GM19438 (cell line): ENCODE results near the gene EPM2A.

Experiments
- ATAC-seq: cut with Tn5 transposase; IDR thresholded peaks from one replicate; pipeline ENCODE4 v1.9.1; 2021; ENCODE audit warnings: low read depth; ENCODE audit not compliant: unreplicated experiment

The EPM2A gene

DNA sequence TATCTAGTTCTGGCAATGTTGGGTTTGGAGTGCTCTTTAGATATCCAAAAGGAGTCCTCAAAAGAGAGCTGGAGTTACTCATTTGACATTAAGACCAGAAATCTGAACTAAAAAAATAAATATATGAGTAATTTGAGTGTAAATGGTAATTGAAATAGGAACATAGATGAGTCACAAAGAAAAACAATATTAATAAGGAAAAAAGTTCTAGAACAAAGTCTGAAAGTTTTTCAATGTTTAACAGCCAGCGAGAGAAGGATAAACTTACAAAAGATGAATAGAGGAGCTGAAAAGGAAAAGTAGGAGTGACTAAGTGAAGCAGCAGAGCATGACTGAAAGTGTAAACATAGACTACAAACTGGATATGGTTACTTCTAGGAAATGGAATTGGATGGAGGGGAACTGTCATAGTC, 46.8 kb downstream of the EPM2A start:
- no peak for ATAC-seq

DNA sequence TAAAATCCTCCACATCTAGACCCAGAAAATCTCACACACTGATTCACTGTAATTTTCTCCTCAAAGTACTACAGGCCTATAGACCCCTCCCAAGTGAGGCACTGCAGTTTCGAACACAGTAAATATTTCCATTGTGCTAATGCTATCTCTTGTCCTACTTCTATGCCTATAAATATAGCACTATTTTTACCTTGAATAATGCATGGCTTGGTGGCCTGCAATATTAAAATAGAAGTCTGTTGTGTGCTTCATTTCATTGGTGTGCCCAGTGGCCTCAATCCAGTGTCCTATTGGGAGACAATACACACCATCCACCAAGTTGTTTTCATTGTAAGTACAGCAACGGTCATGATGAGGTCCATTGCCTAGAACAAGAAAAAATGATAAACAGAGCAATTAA, 49.4 kb downstream of the EPM2A start:
- no peak for ATAC-seq

DNA sequence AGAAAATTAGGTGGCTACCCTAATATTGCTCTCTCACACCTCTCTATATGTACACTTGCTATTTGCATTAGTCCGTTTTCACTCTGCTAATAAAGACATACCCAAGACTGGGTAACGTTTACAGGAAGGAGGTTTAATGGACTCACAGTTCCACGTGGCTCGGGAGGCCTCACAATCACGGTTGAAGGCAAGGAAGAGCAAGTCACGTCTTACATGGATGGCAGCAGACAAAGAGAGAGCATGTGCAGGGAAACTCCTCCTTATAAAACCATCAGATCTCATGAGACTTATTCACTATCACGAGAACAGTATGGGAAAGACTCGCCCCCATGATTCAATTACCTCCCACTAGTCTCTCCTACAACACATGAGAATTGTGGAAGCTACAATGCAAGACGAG, 53.4 kb downstream of the EPM2A start:
- no peak for ATAC-seq

DNA sequence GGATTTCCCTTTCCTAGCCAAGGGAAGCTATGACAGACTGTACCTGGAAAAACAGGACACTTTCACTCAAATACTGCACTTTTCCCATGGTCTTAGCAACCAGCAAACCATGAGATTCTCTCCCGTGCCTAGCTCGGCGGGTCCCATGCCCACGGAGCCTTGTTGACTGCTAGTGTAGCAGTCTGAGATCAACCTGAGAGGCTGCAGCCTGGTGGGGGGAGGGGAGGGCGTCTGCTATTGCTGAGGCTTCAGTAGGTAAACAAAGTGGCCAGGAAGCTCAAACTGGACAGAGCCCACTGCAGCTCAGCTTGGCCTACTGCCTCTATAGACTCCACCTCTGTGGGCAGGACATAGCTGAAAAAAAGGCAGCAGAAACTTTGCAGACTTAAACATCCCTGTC, 61.8 kb downstream of the EPM2A start:
- no peak for ATAC-seq

DNA sequence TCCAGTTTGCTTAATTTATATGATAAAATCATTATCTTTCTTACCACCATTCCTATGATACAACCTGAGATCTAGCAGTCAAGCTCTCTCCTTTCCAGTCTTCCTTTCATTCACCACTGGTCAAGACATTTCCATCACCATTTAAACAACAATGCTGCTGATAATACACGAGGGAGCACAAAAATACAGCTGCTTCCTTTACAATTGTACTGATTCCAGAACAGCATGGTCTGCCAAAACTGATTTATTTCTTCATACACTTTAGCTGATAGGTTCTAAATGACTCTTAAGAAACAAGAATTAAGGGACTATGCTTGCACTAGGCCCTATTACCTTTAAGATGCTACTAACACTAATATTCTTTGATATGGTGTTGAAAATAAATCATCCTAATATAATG, 65.0 kb downstream of the EPM2A start:
- no peak for ATAC-seq

DNA sequence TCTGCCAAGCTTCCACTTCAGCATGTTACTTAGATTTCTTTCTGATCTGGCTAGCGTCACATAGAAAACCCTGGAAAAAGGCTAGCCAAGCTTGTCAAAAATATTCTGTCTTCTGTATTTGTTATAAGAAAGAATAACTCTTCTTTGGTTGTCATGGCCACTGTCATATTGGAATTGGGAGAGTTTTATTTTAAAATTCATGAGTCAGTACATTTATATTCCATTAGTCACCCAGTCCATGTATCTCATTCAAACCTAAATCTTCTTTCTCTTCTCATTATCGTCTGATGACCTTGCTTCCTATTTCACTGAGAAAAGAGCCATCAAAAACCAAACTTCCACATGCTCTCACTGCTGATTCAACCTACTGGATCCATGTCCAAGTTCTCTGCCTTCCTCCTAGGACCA, 65.7 kb downstream of the EPM2A start:
- ATAC-seq: no peak

DNA sequence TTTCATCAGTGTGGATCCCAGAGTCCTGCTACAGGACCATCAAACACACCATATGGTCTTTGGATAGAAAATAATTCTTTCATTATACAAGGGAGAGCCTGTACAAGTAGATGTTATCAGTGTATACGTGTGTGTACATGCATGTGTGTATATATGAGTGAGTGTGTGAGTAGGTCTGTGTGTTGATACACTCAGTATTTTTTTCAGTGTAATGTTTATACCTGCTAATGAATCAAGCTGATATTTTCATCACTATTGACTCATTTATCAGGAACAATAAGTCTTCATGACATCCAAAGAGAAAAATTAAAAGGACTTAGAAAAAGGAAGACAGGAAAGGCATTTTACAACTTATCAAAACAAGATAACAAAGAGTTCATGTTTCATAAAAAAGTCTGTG, 66.5 kb downstream of the EPM2A start:
- ATAC-seq: no peak

DNA sequence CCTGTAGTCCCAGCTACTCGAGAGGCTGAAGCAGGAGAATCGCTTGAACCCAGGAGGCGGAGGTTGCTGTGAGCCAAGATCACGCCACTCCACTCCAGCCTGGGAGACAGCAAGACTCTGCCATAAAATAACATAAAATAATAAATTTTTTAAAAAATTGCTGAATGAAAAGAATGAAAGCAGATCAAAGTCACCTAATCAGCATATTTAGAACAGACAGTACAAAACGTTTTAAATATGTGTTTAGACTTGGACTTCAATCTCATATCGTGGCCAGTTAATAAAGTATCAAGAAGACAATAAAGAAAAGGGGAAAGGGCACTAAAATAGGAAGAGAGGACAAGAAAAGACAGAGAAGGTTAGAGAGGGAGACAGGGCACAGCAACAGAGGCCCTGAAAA, 74.6 kb downstream of the EPM2A start:
- ATAC-seq: no peak

DNA sequence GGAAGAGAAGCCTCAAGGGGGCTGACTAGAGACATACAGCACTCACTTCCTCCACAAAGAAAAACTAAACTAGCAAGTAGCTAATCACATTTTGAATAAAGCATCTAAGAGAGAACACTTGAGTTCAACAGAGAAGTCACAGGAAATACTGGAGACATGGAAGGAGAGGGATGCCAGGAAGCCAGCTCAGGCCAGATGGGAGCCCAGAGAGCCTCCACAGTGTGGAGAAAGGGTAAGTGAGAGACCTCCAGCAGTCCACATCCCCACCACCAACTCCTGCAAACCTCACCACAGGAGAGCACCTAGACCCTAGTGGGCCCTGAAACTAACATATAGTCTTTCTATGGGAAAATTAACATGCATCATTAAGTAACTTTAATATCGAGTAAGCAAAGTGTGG, 79.2 kb downstream of the EPM2A start:
- no peak for ATAC-seq

DNA sequence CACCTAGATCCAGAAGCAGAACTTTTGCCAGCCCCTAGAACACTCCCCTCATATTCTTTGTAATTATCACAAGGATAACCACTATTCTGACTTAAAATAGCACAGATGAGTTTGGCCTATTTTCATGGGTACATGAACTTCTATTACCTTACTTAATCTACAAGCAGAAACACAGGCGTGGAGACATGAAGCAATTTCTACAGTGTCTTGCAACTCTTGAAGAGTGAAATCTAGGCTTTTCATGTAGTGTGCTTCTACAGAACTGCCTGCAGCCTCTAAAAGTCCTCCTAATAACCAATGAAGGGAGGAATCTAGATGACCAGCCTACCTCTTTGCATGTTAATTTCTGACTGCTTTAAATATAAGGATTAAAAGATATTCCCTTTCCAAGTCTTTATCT, 82.7 kb downstream of the EPM2A start:
- ATAC-seq: no peak

DNA sequence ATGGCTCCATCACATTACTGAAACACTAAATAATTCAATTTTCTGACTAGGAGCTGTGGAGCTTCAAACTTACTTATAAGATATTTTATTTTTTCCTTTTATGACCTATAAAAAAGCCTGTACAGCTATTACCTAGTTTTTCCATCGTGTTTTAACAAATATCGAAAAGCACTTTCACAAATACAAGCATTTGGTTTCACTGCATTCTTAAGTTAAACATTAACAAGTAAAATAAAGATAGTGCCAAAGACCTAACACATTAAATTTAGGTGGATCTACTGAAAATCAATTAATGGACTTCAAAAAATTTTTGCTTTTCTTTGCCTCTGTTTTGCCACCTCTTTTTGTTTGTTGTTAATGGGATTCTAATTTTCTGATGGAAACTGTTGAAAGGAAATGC, 83.3 kb downstream of the EPM2A start:
- no peak for ATAC-seq

DNA sequence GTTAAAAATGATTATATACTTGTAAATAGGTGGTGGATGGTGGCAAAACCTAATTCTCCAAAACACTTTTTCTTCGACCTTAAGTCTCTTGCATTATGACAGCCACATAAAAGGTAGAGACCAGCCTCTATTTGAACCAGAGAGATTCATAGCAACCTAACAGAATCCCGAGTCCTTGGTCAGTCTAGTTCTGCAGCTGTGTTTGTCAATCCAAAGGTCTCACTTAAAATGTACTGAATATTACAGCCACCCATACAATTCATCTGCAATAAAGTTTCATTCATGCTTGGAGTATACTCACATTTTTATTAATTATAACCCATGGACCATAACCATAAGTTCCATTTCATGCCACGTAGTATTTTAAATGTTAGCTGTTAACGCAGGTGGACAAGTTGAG, 87.2 kb downstream of the EPM2A start:
- no peak for ATAC-seq

DNA sequence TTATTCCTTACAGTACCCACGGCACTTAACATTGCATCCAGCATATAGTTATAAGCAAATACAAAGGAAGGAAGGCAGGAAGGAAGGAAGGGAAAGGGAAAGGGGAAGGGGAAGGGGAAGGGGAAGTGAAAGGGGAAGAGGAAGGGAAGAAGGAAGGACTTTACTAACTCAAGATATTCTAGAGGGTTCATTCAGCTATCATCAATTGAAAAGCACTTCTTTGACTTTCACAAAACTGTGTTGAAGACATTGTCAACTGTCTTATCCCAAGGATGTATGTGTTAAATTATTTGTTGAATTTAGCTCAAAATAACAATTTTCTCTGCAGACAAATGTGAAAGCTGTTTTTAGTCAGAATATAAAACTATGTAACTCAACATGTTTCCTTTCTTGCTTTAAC, 87.7 kb downstream of the EPM2A start:
- ATAC-seq: no peak

DNA sequence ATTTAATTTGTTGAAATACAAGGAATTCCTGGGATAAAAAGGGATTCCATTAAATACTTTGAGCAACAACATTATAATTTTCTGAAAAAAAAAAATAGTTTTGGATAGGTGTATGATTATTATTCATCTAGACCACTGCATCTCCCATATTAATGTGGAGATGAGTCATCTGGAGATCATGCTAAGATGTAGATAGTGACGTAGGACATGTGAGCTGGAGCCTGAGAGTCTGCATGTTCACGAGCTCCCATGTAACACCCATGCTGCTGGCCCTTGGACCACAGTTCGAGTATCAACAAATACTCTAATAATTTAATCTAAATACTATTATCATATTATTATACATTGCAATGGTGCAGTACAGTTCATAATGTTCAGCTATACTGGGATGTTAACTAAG, 91.6 kb downstream of the EPM2A start:
- no peak for ATAC-seq

DNA sequence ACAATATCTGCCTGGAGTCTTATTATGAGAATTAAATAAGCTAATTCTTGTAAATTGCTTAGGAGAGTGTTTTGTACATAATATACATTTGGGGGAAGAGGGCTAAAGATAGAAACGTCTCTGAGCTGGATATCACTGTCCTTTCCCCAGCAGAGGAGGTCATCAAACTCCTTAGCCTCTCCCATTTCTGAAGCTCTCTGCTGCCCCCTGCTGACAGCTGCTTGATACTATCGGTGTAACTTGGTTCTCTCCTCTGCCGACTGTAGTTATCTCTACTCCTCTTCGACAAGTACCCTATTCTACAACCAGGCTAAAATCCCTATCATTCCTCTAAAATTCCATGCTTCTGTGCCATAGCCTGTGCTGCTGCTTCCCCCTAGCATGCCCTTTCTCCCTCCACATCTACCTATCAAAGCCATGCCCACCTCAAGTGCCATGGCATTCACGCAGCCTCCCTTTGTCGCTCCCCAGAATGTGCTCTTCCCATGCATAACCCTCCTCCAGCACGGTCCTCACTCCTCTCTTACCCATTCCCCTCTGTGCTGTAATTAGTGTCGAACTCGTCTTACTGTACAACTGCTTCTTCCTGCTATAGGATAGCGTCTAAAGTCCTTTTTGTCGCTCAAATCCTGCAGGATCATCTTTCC, 101.2 kb downstream of the EPM2A start:
- peak; percentile 96 for ATAC-seq

DNA sequence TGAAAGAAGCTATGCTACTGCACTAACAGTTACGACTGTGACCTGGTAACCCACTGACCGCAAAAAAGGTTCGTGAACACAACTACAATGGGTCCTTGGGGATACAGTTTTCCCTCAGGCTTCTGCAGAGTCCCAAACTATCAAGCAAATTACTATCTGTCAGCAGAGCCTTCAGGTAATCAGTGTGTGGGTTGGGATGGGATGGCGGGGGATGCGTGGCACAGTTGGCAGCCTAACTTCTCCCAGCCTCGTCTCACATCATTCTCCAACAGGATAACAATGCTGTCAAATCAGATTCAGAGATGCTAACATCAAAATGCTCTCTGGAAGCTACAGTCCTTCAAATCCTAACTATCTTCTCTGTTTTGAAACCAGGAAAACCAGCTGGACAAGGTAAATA, 102.3 kb downstream of the EPM2A start:
- no peak for ATAC-seq

DNA sequence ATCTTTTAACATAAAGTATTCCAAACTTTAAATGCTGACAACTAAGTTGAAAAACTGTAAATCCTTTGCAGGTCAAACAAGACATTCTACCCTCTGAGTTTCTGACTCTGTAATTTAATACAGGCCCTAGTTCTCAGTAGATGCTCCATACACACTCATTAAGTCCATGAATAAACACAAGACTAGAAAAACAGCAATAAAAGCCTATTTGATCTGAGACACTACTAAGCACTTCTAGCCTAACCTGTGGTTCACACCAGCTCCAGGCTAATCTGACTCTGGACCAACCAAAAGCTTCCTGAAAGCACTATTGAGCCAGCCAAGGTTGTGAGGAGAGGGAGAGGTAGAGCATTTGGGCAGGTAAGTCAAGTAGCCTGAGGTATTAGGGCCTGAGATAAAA, 103.9 kb downstream of the EPM2A start:
- ATAC-seq: no peak

DNA sequence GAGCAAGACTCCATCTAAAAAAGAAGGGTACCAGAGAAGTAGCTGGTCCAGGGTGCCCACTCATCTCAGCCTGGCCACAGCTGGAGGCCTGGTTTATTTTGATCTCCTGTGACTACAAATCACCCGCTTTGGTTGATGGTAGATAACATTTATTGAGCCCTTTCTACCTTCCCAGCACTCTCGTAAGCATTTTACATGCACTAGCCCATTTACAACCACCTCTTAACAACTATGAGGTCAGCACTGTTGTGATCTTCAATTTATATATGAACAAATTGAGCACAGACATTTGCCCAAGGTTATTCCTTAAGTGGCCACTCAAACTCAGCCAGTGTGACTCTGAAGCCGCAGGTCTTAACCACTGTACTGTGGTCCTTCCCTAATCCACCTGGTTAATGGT, 104.7 kb downstream of the EPM2A start:
- no peak for ATAC-seq

DNA sequence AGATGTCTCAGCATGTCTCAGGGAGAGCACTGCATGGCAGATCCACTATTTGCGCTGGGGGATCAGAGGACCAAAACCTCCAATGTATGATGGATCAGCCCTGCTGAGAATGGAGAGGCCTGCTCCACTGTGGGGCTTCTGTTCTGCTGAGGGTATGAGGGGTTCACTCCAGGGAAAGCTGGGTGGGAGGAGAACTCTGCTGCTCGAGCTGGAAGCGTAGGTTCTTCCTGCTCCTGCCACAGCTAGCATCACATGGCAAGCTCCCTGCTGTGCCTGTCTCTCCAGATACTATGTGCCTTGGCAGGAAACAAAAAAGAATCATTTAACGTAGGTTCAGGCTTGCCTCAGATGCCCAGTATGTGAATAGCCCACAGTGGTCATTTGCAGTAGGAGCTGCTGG, 105.8 kb downstream of the EPM2A start:
- ATAC-seq: no peak

DNA sequence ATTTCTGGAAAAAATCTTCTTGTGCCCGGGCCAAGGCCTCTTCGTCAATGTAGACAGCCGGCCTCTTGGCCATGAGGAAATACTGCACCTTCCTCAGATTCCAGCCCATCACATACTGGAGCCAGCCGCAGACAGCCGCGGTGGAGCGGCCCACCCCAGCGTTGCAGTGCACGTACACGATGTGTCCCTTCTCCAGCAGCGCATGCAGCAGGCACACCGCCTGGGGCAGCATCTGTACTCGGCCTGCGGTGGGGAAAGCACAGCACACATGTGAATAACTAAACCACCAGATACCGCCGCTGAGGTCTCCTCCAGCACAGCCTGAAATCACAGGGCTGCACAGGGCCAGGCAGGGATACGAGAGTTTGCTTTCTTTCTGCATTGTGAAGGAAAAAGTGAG, 107.9 kb downstream of the EPM2A start:
- ATAC-seq: no peak

DNA sequence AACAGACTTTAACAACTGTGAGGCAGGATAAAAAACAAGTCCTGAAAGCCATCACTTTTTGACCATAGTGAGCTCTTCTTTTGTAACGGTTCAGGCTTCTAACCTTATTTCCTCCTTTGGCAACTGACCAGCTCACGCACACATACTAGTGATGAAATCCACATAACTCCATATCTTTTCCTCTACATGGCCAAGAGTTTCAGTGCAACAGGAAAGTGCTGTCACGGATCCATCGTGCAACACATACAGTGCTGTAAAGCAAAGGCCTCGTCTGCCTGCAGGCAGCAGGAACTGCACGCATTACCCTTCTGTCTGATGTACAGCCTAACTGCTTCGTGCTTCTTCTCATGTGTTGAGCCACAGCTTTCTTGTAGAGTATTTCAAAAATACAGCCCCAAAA, 108.5 kb downstream of the EPM2A start:
- ATAC-seq: no peak

DNA sequence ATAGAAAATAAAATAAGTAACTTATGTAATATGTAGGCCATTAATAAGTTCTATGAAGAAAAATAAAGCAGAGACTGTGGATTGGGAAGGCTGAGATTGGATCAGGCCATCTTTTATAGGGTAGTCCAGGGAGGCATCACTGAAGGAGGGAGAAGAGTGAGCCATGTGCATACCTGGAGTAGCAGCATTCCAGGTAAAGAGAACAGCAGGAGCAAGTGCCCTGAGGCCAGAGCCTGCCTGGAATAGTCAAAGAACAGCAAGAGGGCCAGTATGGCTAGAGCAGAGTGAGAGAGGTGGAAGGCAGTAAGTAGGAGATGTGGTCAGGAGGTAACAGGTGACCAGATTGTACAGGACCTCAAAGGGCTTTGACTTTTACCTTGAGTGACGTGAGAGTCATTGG, 112.1 kb downstream of the EPM2A start:
- ATAC-seq: no peak

DNA sequence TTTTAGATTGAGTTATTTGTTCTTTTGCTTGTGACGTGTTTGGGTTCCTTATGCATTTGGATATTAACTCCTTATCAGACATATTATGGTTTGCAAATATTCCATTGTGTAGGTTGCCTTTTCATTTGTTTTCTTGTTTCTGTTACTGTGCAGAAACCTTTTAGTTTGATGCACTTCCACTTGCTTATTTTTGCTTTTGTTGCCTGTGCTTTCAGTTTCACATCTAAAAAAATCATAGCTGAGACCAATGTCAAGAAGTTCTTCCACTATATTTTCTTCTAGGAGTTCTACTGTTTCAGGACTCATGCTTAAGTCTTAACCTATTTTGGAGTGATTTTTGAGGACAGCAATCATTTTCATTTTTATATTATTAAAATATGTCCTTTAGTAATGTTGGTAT, 113.5 kb downstream of the EPM2A start:
- ATAC-seq: peak; percentile 55
